ENCODE data around the gene SH2D2A.

Gene SH2D2A

GRCh38 chr1:156847591-156848460 lies 31.2 kb upstream of the SH2D2A start:
- no peak for DNase-seq (ENCODE audit: low spot score)

- DNase-seq (ENCODE audit: low spot score) = no peak
These were observed 30.0 kb upstream of the SH2D2A start for GRCh38 chr1:156846643-156847042.

- DNase-seq (ENCODE audit: low spot score) = no peak
These were observed 29.4 kb upstream of the SH2D2A start for GRCh38 chr1:156845953-156846545.

- DNase-seq (ENCODE audit: low spot score) = no peak
These were observed 28.7 kb upstream of the SH2D2A start for GRCh38 chr1:156845055-156845952.

GRCh38 chr1:156844638-156845037 lies 28.0 kb upstream of the SH2D2A start:
- no peak for DNase-seq (ENCODE audit: low spot score)

- DNase-seq (ENCODE audit: low spot score) = no peak
These were observed 27.5 kb upstream of the SH2D2A start for GRCh38 chr1:156844102-156844501.

- no peak for DNase-seq (ENCODE audit: low spot score)
These were observed 26.1 kb upstream of the SH2D2A start for GRCh38 chr1:156842618-156843300.

- no peak for DNase-seq (ENCODE audit: low spot score)
These were observed 24.7 kb upstream of the SH2D2A start for GRCh38 chr1:156841295-156841855.

GRCh38 chr1:156840898-156841279 lies 24.2 kb upstream of the SH2D2A start:
- no peak for DNase-seq (ENCODE audit: low spot score)

- DNase-seq (ENCODE audit: low spot score) = no peak
These were observed 23.7 kb upstream of the SH2D2A start for GRCh38 chr1:156840186-156840897.

GRCh38 chr1:156839426-156840109 lies 22.9 kb upstream of the SH2D2A start:
- no peak for DNase-seq (ENCODE audit: low spot score)

- no peak for DNase-seq (ENCODE audit: low spot score)
These were observed 22.3 kb upstream of the SH2D2A start for GRCh38 chr1:156838972-156839371.

- no peak for DNase-seq (ENCODE audit: low spot score)
These were observed 20.2 kb upstream of the SH2D2A start for GRCh38 chr1:156836892-156837291.

- no peak for DNase-seq (ENCODE audit: low spot score)
These were observed 19.5 kb upstream of the SH2D2A start for GRCh38 chr1:156836041-156836654.

GRCh38 chr1:156834322-156834721 lies 17.7 kb upstream of the SH2D2A start:
- no peak for DNase-seq (ENCODE audit: low spot score)

- no peak for DNase-seq (ENCODE audit: low spot score)
These were observed 17.0 kb upstream of the SH2D2A start for GRCh38 chr1:156833603-156834002.

GRCh38 chr1:156832434-156832833 lies 15.8 kb upstream of the SH2D2A start:
- no peak for DNase-seq (ENCODE audit: low spot score)

GRCh38 chr1:156828400-156829124 lies 11.9 kb upstream of the SH2D2A start:
- no peak for DNase-seq (ENCODE audit: low spot score)

- DNase-seq (ENCODE audit: low spot score) = no peak
These were observed 10.0 kb upstream of the SH2D2A start for GRCh38 chr1:156826630-156827029.
